ENCODE results near the gene DCANP1. TPM values are rescaled to one million over a fixed set of nuclear protein-coding genes. Genes with fewer than 3 reads are reported as not detected.

The DCANP1 gene
- total and polyA plus RNA-seq, 2 donors (not counting 1 experiment from before 2014, with no cell fraction given), result not detected

- peak overlapping the region; percentile 57 for H3K4me2 ChIP-seq (replicated peaks; ENCODE audit: low read depth, low read length, poor library complexity, severe bottlenecking)
- Mint-ChIP-seq H3K9me3 (ENCODE audit: insufficient read depth) (no peaks in the 10 kb centered on the region), H3K4me3 (no peak overlapping the region), H3K4me1 (peaks cover 24% of the 10 kb centered on the region), H3K27me3 (peaks cover 7% of the 10 kb centered on the region), H3K27ac (no peak overlapping the region)
- peaks cover 0 to 12% (median 2%) of the 10 kb centered on the region in 4 experiments for H3K27me3 ChIP-seq (replicated peaks in 1 of 4; ENCODE audit: control extremely low read depth in 1 of 4, control insufficient read depth in 3 of 4, insufficient read depth in 4 of 4, low read length in 3 of 4)
- H3K79me2 ChIP-seq (ENCODE audit: control insufficient read depth, insufficient read depth, low read length), result no peaks in the 10 kb centered on the region
- H2AFZ ChIP-seq (ENCODE audit: insufficient read depth, low read depth, low read length, poor library complexity, severe bottlenecking), result peak overlapping the region; percentile 37
- no peaks in the 10 kb centered on the region for H3K9me3 ChIP-seq (ENCODE audit: control extremely low read depth in 1 of 3, control insufficient read depth in 2 of 3, insufficient read depth in 1 of 3, low read length in 2 of 3)
- 12% methylated on average over 3 of the region's 7 CpGs for WGBS (ENCODE audit: insufficient coverage)
- peaks cover 14 to 33% of the 10 kb centered on the region in 2 donors for H3K4me1 ChIP-seq (ENCODE audit: control insufficient read depth in 2 of 2, insufficient read depth in 2 of 2, low read length in 2 of 2)
- no peaks in the 10 kb centered on the region for H4K20me1 ChIP-seq (ENCODE audit: control insufficient read depth, insufficient read depth, low read length, poor library complexity, severe bottlenecking)
- H3K9ac ChIP-seq (ENCODE audit: low read length), result peak overlapping the region; percentile 25
- DNase-seq (no peak), ATAC-seq (ENCODE audit: low read depth) (no peak)
- H3K4me3 ChIP-seq (ENCODE audit: control extremely low read depth in 1 of 5, extremely low read depth in 1 of 5, insufficient read depth in 1 of 5, low read depth in 2 of 5, low read length in 4 of 5), result no peak overlapping the region
- H3K27ac ChIP-seq (ENCODE audit: low read length in 2 of 2), result no peak overlapping the region
- ChIA-PET POLR2A (no interaction called here), CTCF (no interaction called here)
- intact Hi-C loops (cut with micrococcal nuclease), result no loop called here
- TF ChIP-seq, protein P1, sequence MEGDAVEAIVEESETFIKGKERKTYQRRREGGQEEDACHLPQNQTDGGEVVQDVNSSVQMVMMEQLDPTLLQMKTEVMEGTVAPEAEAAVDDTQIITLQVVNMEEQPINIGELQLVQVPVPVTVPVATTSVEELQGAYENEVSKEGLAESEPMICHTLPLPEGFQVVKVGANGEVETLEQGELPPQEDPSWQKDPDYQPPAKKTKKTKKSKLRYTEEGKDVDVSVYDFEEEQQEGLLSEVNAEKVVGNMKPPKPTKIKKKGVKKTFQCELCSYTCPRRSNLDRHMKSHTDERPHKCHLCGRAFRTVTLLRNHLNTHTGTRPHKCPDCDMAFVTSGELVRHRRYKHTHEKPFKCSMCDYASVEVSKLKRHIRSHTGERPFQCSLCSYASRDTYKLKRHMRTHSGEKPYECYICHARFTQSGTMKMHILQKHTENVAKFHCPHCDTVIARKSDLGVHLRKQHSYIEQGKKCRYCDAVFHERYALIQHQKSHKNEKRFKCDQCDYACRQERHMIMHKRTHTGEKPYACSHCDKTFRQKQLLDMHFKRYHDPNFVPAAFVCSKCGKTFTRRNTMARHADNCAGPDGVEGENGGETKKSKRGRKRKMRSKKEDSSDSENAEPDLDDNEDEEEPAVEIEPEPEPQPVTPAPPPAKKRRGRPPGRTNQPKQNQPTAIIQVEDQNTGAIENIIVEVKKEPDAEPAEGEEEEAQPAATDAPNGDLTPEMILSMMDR (IDR thresholded peaks at IDR 0.05), result no peak
- TF ChIP-seq EZH2 (IDR thresholded peaks at IDR 0.05; ENCODE audit: borderline replicate concordance, insufficient read depth, low read depth, low read length, poor library complexity, severe bottlenecking), result no peak
- no peaks in the 10 kb centered on the region for H3K36me3 ChIP-seq (replicated peaks in 1 of 2; ENCODE audit: control extremely low read depth in 1 of 2, control insufficient read depth in 1 of 2, extremely low read depth in 1 of 2, insufficient read depth in 2 of 2, low read length in 1 of 2)
Observed at GRCh38 chr5:135437422-135437795, 9.7 kb downstream of the DCANP1 start.

GRCh38 chr5:135436951-135437418, 10.2 kb downstream of the DCANP1 start:
- ChIA-PET CTCF (no interaction called here), POLR2A (no interaction called here)
- intact Hi-C loops (cut with micrococcal nuclease), result no loop called here
- Histone ChIP-seq H3K9ac (ENCODE audit: low read length) (peak overlapping the region; percentile 25), H3K9me3 (ENCODE audit: control extremely low read depth in 1 of 3, control insufficient read depth in 2 of 3, insufficient read depth in 1 of 3, low read length in 2 of 3) (no peaks in the 10 kb centered on the region), H3K4me3 (ENCODE audit: control extremely low read depth in 1 of 5, extremely low read depth in 1 of 5, insufficient read depth in 1 of 5, low read depth in 2 of 5, low read length in 4 of 5) (no peak overlapping the region), H4K20me1 (ENCODE audit: control insufficient read depth, insufficient read depth, low read length, poor library complexity, severe bottlenecking) (no peaks in the 10 kb centered on the region), H3K4me1 (ENCODE audit: control insufficient read depth in 2 of 2, insufficient read depth in 2 of 2, low read length in 2 of 2) (peaks cover 14 to 29% of the 10 kb centered on the region in 2 donors), H3K79me2 (ENCODE audit: control insufficient read depth, insufficient read depth, low read length) (no peaks in the 10 kb centered on the region), H3K4me2 (replicated peaks; ENCODE audit: low read depth, low read length, poor library complexity, severe bottlenecking) (peak overlapping the region; percentile 57), H3K27me3 (replicated peaks in 1 of 4; ENCODE audit: control extremely low read depth in 1 of 4, control insufficient read depth in 3 of 4, insufficient read depth in 4 of 4, low read length in 3 of 4) (peaks cover 0 to 9% (median 2%) of the 10 kb centered on the region in 4 experiments), H3K27ac (ENCODE audit: low read length in 2 of 2) (no peak overlapping the region), H3K36me3 (replicated peaks in 1 of 2; ENCODE audit: control extremely low read depth in 1 of 2, control insufficient read depth in 1 of 2, extremely low read depth in 1 of 2, insufficient read depth in 2 of 2, low read length in 1 of 2) (no peaks in the 10 kb centered on the region), H2AFZ (ENCODE audit: insufficient read depth, low read depth, low read length, poor library complexity, severe bottlenecking) (peak overlapping the region; percentile 37)
- Mint-ChIP-seq H3K27ac (no peak overlapping the region), H3K9me3 (ENCODE audit: insufficient read depth) (no peaks in the 10 kb centered on the region), H3K27me3 (peaks cover 7% of the 10 kb centered on the region), H3K4me3 (no peak overlapping the region), H3K4me1 (peaks cover 23% of the 10 kb centered on the region)
- ATAC-seq (ENCODE audit: low read depth) (no peak), DNase-seq (no peak)
- no peak for TF ChIP-seq EZH2 (IDR thresholded peaks at IDR 0.05; ENCODE audit: borderline replicate concordance, insufficient read depth, low read depth, low read length, poor library complexity, severe bottlenecking)
- TF ChIP-seq, protein P1 (IDR thresholded peaks at IDR 0.05), result no peak
- WGBS (ENCODE audit: insufficient coverage), result 39% methylated on average over 6 of the region's 7 CpGs

Data from B cell (primary cell).